Neural progenitor cell (in vitro differentiated cells): ENCODE results near the gene ZNF516. TPM values are rescaled to one million over a fixed set of nuclear protein-coding genes. Genes with fewer than 3 reads are reported as not detected.
A peak's percentile ranks its signal among the peaks of the same experiment; 100 is the strongest.
"Not testable (repeated sequence)": the region's sequence is repeated elsewhere in the genome, so short reads cannot be mapped to it uniquely, and the experiment has no call there.

Experiments
- DNase-seq: peaks from one replicate; pipeline ENCODE4 v3.0.0-alpha.2; 2016; ENCODE audit warnings: low spot score
- H2AFZ ChIP-seq: fragments of 200-600 bp; sonication (generic); replicated peaks from 2 replicates; pipeline ENCODE4 v1.6.1; 2016; ENCODE audit warnings: antibody characterized with exemption
- H3F3A ChIP-seq: fragments of 200-600 bp; sonication (generic); 2 replicates; pipeline ENCODE4 v1.6.1; 2016; ENCODE audit warnings: antibody characterized with exemption, low read depth
- H3K27ac ChIP-seq: fragments of 200-600 bp; sonication (generic); 2 replicates; pipeline ENCODE4 v1.5.1; 2016; ENCODE audit warnings: mild to moderate bottlenecking
- H3K27me3 ChIP-seq: fragments of 200-600 bp; sonication (generic); 2 replicates; pipeline ENCODE4 v1.6.1; 2016; ENCODE audit warnings: mild to moderate bottlenecking, moderate library complexity
- H3K36me3 ChIP-seq: fragments of 200-600 bp; sonication (generic); 2 replicates; pipeline ENCODE4 v1.5.1; 2016
- H3K4me1 ChIP-seq: fragments of 200-600 bp; sonication (generic); 2 replicates; pipeline ENCODE4 v1.6.1; 2016; ENCODE audit warnings: mixed run types
- H3K4me2 ChIP-seq: fragments of 200-600 bp; sonication (generic); 2 replicates; pipeline ENCODE4 v1.6.1; 2016
- H3K4me3 ChIP-seq: fragments of 200-600 bp; sonication (generic); 2 replicates; pipeline ENCODE4 v1.5.1; 2016
- H3K79me2 ChIP-seq: fragments of 200-600 bp; sonication (generic); 2 replicates; pipeline ENCODE4 v1.6.1; 2016; ENCODE audit warnings: low read depth
- H3K9ac ChIP-seq: fragments of 200-600 bp; sonication (generic); 2 replicates; pipeline ENCODE4 v1.6.1; 2016
- H3K9me3 ChIP-seq: fragments of 200-600 bp; sonication (generic); 2 replicates; pipeline ENCODE4 v1.5.1; 2016; ENCODE audit warnings: low read depth
- H4K20me1 ChIP-seq: fragments of 200-600 bp; sonication (generic); 2 replicates; pipeline ENCODE4 v1.6.1; 2016; ENCODE audit warnings: low read depth
- H3K27ac Mint-ChIP-seq: 3 replicates; pipeline ENCODE4 v1.8.0; 2021; ENCODE audit warnings: mixed read lengths
- H3K27me3 Mint-ChIP-seq: 2 replicates; pipeline ENCODE4 v1.8.0; 2022; ENCODE audit warnings: low read depth, mild to moderate bottlenecking, inconsistent platforms, moderate library complexity, mixed read lengths; ENCODE audit not compliant: insufficient read depth
- H3K36me3 Mint-ChIP-seq: 3 replicates; pipeline ENCODE4 v1.8.0; 2021; ENCODE audit warnings: mixed read lengths
- H3K4me1 Mint-ChIP-seq: 3 replicates; pipeline ENCODE4 v1.8.0; 2021; ENCODE audit warnings: mixed read lengths
- H3K4me3 Mint-ChIP-seq: 3 replicates; pipeline ENCODE4 v1.8.0; 2021; ENCODE audit warnings: mild to moderate bottlenecking, moderate library complexity, mixed read lengths
- H3K9me3 Mint-ChIP-seq: 3 replicates; pipeline ENCODE4 v1.8.0; 2020; ENCODE audit warnings: mixed read lengths
- EZH2 ChIP-seq: fragments of 200-600 bp; sonication (generic); IDR thresholded peaks from 2 replicates; pipeline ENCODE4 v1.6.1; 2017; ENCODE audit warnings: antibody characterized with exemption, mild to moderate bottlenecking, moderate library complexity
- EZH2phosphoT487 ChIP-seq: fragments of 200-600 bp; sonication (generic); IDR thresholded peaks from 2 replicates; pipeline ENCODE4 v1.6.1; 2017; ENCODE audit warnings: antibody characterized with exemption
- total RNA-seq: library from RNA; depleted of rRNA; stranded (reverse); fragments of >200 nt; gene quantifications from 2 replicates; pipeline ENCODE4 v1.2.3, GENCODE V29; 2015; ENCODE audit warnings: low replicate concordance
- TF ChIP-seq, protein P1 (sequence below): fragments of 200-600 bp; sonication (generic); IDR thresholded peaks from 2 replicates; pipeline ENCODE4 v1.5.1; 2017; ENCODE audit warnings: antibody characterized with exemption, mild to moderate bottlenecking

The ZNF516 gene, protein sequence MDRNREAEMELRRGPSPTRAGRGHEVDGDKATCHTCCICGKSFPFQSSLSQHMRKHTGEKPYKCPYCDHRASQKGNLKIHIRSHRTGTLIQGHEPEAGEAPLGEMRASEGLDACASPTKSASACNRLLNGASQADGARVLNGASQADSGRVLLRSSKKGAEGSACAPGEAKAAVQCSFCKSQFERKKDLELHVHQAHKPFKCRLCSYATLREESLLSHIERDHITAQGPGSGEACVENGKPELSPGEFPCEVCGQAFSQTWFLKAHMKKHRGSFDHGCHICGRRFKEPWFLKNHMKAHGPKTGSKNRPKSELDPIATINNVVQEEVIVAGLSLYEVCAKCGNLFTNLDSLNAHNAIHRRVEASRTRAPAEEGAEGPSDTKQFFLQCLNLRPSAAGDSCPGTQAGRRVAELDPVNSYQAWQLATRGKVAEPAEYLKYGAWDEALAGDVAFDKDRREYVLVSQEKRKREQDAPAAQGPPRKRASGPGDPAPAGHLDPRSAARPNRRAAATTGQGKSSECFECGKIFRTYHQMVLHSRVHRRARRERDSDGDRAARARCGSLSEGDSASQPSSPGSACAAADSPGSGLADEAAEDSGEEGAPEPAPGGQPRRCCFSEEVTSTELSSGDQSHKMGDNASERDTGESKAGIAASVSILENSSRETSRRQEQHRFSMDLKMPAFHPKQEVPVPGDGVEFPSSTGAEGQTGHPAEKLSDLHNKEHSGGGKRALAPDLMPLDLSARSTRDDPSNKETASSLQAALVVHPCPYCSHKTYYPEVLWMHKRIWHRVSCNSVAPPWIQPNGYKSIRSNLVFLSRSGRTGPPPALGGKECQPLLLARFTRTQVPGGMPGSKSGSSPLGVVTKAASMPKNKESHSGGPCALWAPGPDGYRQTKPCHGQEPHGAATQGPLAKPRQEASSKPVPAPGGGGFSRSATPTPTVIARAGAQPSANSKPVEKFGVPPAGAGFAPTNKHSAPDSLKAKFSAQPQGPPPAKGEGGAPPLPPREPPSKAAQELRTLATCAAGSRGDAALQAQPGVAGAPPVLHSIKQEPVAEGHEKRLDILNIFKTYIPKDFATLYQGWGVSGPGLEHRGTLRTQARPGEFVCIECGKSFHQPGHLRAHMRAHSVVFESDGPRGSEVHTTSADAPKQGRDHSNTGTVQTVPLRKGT
- total RNA-seq, result 45.5 and 83.3 TPM in 2 replicates

DNA sequence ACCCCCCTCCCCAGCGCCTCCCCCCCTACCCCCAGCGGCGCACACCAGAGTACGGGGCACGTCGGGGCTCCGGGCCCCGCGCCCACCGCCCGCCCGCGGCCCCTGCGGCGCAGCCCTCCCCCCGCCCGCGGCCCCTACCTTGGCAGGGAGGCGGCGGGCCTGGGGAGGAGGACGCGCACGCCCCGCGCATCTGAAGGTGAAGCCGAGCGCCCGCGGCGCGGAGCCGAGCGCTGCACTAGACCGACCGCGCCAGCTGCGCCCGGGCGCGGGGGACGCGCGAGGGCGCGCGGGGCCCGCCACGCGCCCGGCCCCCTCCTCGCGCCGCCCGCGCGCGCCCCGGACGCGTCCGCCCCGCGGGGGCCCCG lies at the start of gene ZNF516:
Gene ZNF516, minus strand, starts transcription at position 237 of the 365 bp plus-strand sequence. CDS start 52,188 bp downstream, outside the sequence.
- Mint-ChIP-seq H3K36me3 (peaks cover 1% of the 10 kb centered on the region), H3K4me3 (peak within 1 kb of the TSS; percentile 97), H3K9me3 (no peaks in the 10 kb centered on the region), H3K4me1 (peaks cover 40% of the 10 kb centered on the region), H3K27me3 (peaks cover 10% of the 10 kb centered on the region), H3K27ac (peak within 1 kb of the TSS; percentile 99)
- Histone ChIP-seq H2AFZ (no peak within 1 kb of the TSS), H4K20me1 (peaks cover 25% of the 10 kb centered on the region), H3K36me3 (no peaks in the 10 kb centered on the region), H3K4me3 (peak within 1 kb of the TSS; percentile 89), H3K79me2 (peaks cover 39% of the 10 kb centered on the region), H3K4me2 (peak within 1 kb of the TSS; percentile 90), H3F3A (peaks cover 74% of the 10 kb centered on the region), H3K27ac (peak within 1 kb of the TSS; percentile 89), H3K27me3 (peaks cover 18% of the 10 kb centered on the region), H3K9ac (peak within 1 kb of the TSS; percentile 56), H3K4me1 (peaks cover 40% of the 10 kb centered on the region), H3K9me3 (no peaks in the 10 kb centered on the region)
- TF ChIP-seq, protein P1, sequence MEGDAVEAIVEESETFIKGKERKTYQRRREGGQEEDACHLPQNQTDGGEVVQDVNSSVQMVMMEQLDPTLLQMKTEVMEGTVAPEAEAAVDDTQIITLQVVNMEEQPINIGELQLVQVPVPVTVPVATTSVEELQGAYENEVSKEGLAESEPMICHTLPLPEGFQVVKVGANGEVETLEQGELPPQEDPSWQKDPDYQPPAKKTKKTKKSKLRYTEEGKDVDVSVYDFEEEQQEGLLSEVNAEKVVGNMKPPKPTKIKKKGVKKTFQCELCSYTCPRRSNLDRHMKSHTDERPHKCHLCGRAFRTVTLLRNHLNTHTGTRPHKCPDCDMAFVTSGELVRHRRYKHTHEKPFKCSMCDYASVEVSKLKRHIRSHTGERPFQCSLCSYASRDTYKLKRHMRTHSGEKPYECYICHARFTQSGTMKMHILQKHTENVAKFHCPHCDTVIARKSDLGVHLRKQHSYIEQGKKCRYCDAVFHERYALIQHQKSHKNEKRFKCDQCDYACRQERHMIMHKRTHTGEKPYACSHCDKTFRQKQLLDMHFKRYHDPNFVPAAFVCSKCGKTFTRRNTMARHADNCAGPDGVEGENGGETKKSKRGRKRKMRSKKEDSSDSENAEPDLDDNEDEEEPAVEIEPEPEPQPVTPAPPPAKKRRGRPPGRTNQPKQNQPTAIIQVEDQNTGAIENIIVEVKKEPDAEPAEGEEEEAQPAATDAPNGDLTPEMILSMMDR, result no peak
- TF ChIP-seq EZH2phosphoT487 (no peak), EZH2 (no peak)
- DNase-seq, result peak; percentile 86

DNA sequence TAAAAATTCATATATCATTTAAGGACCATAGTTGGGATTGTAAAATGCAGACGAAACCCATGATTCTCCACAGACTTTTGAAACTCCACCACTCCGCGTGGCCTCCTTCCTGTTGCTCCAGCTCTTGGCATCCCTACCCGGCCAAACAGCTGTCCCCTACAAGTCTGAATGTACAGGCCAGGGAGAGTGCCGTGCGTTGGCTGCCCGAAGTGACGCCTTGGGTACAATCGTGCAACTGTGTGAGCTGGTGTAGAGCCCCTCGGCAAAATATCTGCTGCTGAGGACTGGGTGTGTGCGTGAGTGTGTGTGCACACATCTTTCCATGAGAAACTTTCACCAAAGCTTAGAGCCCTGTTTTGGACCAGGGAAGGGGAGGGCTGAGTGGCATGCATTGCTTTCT lies 43.8 kb upstream of the ZNF516 start:
- no peak overlapping the region for H3K4me3 Mint-ChIP-seq
- Histone ChIP-seq H2AFZ (peak overlapping the region; percentile 82), H3K4me3 (no peak overlapping the region), H3K9me3 (no peaks in the 10 kb centered on the region), H3K9ac (no peak overlapping the region), H3K4me1 (peaks cover 15% of the 10 kb centered on the region), H3F3A (no peaks in the 10 kb centered on the region), H3K27me3 (no peaks in the 10 kb centered on the region), H3K36me3 (no peaks in the 10 kb centered on the region), H4K20me1 (no peaks in the 10 kb centered on the region), H3K4me2 (no peak overlapping the region), H3K27ac (no peak overlapping the region), H3K79me2 (no peaks in the 10 kb centered on the region)
- no peaks in the 10 kb centered on the region for H3K36me3 Mint-ChIP-seq
- no peak for TF ChIP-seq EZH2phosphoT487
- TF ChIP-seq, protein P1, result no peak
- TF ChIP-seq EZH2, result no peak
- H3K9me3 Mint-ChIP-seq, result peaks cover 15% of the 10 kb centered on the region
- no peak for DNase-seq
- peaks cover 20% of the 10 kb centered on the region for H3K4me1 Mint-ChIP-seq
- peaks cover 6% of the 10 kb centered on the region for H3K27me3 Mint-ChIP-seq
- no peak overlapping the region for H3K27ac Mint-ChIP-seq

DNA sequence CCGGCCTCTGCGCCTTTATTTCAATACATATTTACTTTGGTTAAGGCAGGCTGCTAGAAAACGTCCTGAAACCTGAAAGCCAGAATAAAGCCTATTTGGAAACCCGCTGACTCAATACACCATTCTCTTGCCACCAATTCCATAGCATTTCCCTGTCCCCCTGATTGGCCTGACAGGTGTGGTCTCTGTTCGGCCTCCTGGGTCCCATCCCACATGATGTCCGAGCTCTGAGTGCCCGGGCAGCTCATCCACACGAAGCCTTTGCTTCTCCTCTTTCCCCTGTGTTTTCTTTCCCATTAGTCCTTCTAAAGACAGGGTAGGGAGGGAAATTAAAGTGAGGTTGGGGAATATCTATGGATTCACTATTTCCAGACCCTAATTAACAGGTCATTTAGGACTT lies 42.6 kb upstream of the ZNF516 start:
- H3K4me3 Mint-ChIP-seq, result no peak overlapping the region
- TF ChIP-seq, protein P1, result no peak
- TF ChIP-seq EZH2 (no peak), EZH2phosphoT487 (no peak)
- peaks cover 15% of the 10 kb centered on the region for H3K9me3 Mint-ChIP-seq
- no peak overlapping the region for H3K9ac ChIP-seq
- H3K36me3 ChIP-seq, result no peaks in the 10 kb centered on the region
- no peaks in the 10 kb centered on the region for H3K79me2 ChIP-seq
- H3K27me3 Mint-ChIP-seq, result peaks cover 4% of the 10 kb centered on the region
- H3K9me3 ChIP-seq, result no peaks in the 10 kb centered on the region
- no peaks in the 10 kb centered on the region for H3K27me3 ChIP-seq
- no peaks in the 10 kb centered on the region for H4K20me1 ChIP-seq
- no peak overlapping the region for H3K27ac ChIP-seq
- H3K4me2 ChIP-seq, result no peak overlapping the region
- H3K4me1 Mint-ChIP-seq, result peaks cover 18% of the 10 kb centered on the region
- no peak overlapping the region for H3K27ac Mint-ChIP-seq
- H3K4me1 ChIP-seq, result peaks cover 15% of the 10 kb centered on the region
- H2AFZ ChIP-seq, result no peak overlapping the region
- DNase-seq, result no peak
- no peaks in the 10 kb centered on the region for H3K36me3 Mint-ChIP-seq
- H3K4me3 ChIP-seq, result no peak overlapping the region
- H3F3A ChIP-seq, result no peaks in the 10 kb centered on the region

DNA sequence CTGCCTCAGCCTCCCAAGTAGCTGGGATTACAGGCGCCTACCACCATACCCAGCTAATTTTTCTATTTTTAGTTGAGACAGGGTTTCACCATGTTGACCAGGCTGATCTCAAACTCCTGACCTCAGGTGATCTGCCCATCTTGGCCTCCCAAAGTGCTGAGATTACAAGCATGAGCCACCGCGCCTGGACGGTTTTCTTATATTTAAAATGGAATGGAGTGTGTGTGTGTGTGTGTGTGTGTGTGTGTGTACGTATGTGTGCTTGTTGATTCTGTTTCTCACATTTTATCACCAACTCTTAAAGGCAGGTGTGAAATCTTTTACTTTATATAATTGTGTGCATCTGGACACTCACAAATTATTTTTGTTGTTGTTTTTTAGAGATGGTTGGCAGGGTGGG lies 41.6 kb upstream of the ZNF516 start:
- not testable (repeated sequence) for H3K27ac Mint-ChIP-seq, H3K27me3 ChIP-seq, H4K20me1 ChIP-seq, H2AFZ ChIP-seq, H3K27me3 Mint-ChIP-seq, H3F3A ChIP-seq, H3K9me3 ChIP-seq, H3K4me3 ChIP-seq, H3K4me2 ChIP-seq, H3K36me3 ChIP-seq, H3K27ac ChIP-seq, DNase-seq, H3K36me3 Mint-ChIP-seq, H3K9ac ChIP-seq, H3K79me2 ChIP-seq, H3K4me3 Mint-ChIP-seq
- Mint-ChIP-seq H3K9me3 (peaks cover 15% of the 10 kb centered on the region), H3K4me1 (peaks cover 18% of the 10 kb centered on the region)
- peaks cover 15% of the 10 kb centered on the region for H3K4me1 ChIP-seq
